ENCODE measurements around the gene C1orf226.

Gene C1orf226

GRCh38 chr1:162366671-162367070 is 14.9 kb upstream of the C1orf226 start:
- DNase-seq, result no peak

GRCh38 chr1:162367073-162367472 is 14.5 kb upstream of the C1orf226 start:
- DNase-seq, result no peak

- DNase-seq, result no peak
These were observed 13.8 kb upstream of the C1orf226 start for GRCh38 chr1:162367772-162368171.

- no peak for DNase-seq
These were observed 13.1 kb upstream of the C1orf226 start for GRCh38 chr1:162368451-162368850.

GRCh38 chr1:162369571-162369970 is 12.0 kb upstream of the C1orf226 start:
- no peak for DNase-seq

GRCh38 chr1:162370161-162370560 is 11.4 kb upstream of the C1orf226 start:
- DNase-seq, result no peak

- no peak for DNase-seq
These were observed 10.8 kb upstream of the C1orf226 start for GRCh38 chr1:162370721-162371120.

GRCh38 chr1:162371611-162372010 is 9.9 kb upstream of the C1orf226 start:
- DNase-seq, result no peak

- DNase-seq, result no peak
These were observed 9.1 kb upstream of the C1orf226 start for GRCh38 chr1:162372159-162373071.

- DNase-seq, result no peak
These were observed 8.5 kb upstream of the C1orf226 start for GRCh38 chr1:162373072-162373427.

GRCh38 chr1:162373541-162374260 is 7.8 kb upstream of the C1orf226 start:
- DNase-seq, result no peak

GRCh38 chr1:162374406-162374805 is 7.1 kb upstream of the C1orf226 start:
- no peak for DNase-seq

- no peak for DNase-seq
These were observed 6.1 kb upstream of the C1orf226 start for GRCh38 chr1:162375463-162375862.

GRCh38 chr1:162376691-162377090 is 4.8 kb upstream of the C1orf226 start, which contains the start of gene SPATA46:
Gene SPATA46, minus strand, starts transcription at chr1:162376854. Its CDS starts 64 bp downstream, at chr1:162376790.
- no peak for DNase-seq

GRCh38 chr1:162380061-162380846 is 1.3 kb upstream of the C1orf226 start:
- DNase-seq, result no peak

GRCh38 chr1:162381941-162382750 is 618 bp downstream of the C1orf226 start:
- DNase-seq, result no peak

GRCh38 chr1:162383091-162383490 is 1.6 kb downstream of the C1orf226 start:
- no peak for DNase-seq

- DNase-seq, result no peak
These were observed 2.0 kb downstream of the C1orf226 start for GRCh38 chr1:162383516-162383915.

- DNase-seq, result no peak
These were observed 2.6 kb downstream of the C1orf226 start for GRCh38 chr1:162384116-162384515.

- no peak for DNase-seq
These were observed 3.2 kb downstream of the C1orf226 start for GRCh38 chr1:162384601-162385279.

GRCh38 chr1:162385280-162385623 is 3.7 kb downstream of the C1orf226 start:
- no peak for DNase-seq

GRCh38 chr1:162385702-162386101 is 4.2 kb downstream of the C1orf226 start:
- DNase-seq, result no peak

Data from NCI-H774 (cell line).